NT2/D1 (cell line): Measurements from ENCODE around the gene MED25.

ENCODE experiments used
- DNase-seq: peaks from one replicate; pipeline ENCODE4 v3.0.0-alpha.2; 2011; ENCODE audit warnings: low read depth, low spot score
- H3K27me3 ChIP-seq: 2 replicates; pipeline ENCODE4 v1.6.0; 2011; ENCODE audit warnings: mild to moderate bottlenecking; ENCODE audit not compliant: insufficient read length, insufficient read depth
- H3K36me3 ChIP-seq: 2 replicates; pipeline ENCODE4 v1.6.1; 2011; ENCODE audit warnings: mild to moderate bottlenecking, low read length, mixed read lengths; ENCODE audit not compliant: insufficient read depth, insufficient read length
- H3K4me1 ChIP-seq: 2 replicates; pipeline ENCODE4 v1.5.1; 2011; ENCODE audit not compliant: insufficient read depth, insufficient read length
- H3K4me3 ChIP-seq: 2 replicates; pipeline ENCODE4 v1.5.1; 2011; ENCODE audit warnings: low read depth; ENCODE audit not compliant: insufficient read length
- H3K9ac ChIP-seq: 2 replicates; pipeline ENCODE4 v1.6.0; 2011; ENCODE audit warnings: low read depth; ENCODE audit not compliant: insufficient read length
- H3K9me3 ChIP-seq: 2 replicates; pipeline ENCODE4 v1.5.1; 2011; ENCODE audit warnings: mild to moderate bottlenecking, low read length; ENCODE audit not compliant: insufficient read depth
- SUZ12 ChIP-seq: IDR thresholded peaks from 2 replicates; pipeline ENCODE4 v1.6.1; 2011; ENCODE audit not compliant: insufficient read length, insufficient read depth; ENCODE audit errors: extremely low read depth
- YY1 ChIP-seq: IDR thresholded peaks from 2 replicates; pipeline ENCODE4 v1.6.1; 2011; ENCODE audit not compliant: insufficient read length, insufficient read depth
- ZNF274 ChIP-seq: IDR thresholded peaks from 2 replicates; pipeline ENCODE4 v1.6.1; 2011; ENCODE audit warnings: mild to moderate bottlenecking, low read depth, low read length

MED25 gene

DNA sequence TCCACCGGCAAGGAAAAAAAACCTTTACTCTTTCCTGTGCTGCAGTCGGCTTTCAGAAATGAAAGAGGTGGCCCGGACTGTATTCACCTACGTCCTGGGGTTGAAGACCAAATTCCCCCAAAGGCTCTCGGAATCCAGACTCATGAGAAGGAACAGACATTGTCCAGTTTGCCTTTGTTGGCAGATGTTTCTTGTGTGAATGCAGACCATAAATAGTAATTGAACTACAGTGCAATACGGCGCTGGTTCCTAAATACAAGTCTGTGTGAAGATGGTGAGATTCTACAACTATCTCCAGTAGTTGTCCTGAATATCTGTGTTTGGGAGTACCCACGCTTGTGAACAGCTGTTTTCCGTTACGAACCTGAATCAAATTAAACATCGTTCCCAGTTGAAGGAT is 21.6 kb downstream of the MED25 start:
- no peak for DNase-seq
- H3K36me3 ChIP-seq: peaks cover 62% of the 10 kb centered on the region
- no peaks in the 10 kb centered on the region for H3K9me3 ChIP-seq
- H3K9ac ChIP-seq: no peak overlapping the region
- TF ChIP-seq SUZ12 (no peak), YY1 (no peak), ZNF274 (no peak)
- no peaks in the 10 kb centered on the region for H3K27me3 ChIP-seq
- H3K4me3 ChIP-seq: no peak overlapping the region
- peaks cover 4% of the 10 kb centered on the region for H3K4me1 ChIP-seq

DNA sequence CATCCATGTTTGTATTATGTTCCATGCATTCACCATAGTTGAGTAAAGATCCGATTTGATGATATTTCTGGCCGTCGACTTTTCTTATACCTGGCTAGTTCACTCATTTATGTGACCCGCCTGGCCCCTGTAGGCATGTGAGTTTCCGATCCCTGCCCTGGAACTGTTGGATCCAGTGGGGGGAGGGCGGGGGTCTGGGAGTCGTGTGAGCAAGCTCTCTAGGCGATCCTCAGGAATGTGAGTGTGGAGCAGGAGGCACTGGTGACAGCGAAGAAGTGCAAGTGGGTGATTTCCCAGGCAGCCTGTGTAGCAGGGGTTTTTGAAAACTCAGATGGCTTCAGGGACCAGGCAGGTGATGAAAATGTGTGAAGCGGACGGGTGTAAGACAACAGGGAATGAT is 22.2 kb downstream of the MED25 start:
- no peak overlapping the region for H3K4me3 ChIP-seq
- no peak for TF ChIP-seq YY1
- TF ChIP-seq SUZ12: no peak
- no peak for TF ChIP-seq ZNF274
- H3K36me3 ChIP-seq: peaks cover 56% of the 10 kb centered on the region
- no peaks in the 10 kb centered on the region for H3K27me3 ChIP-seq
- H3K9me3 ChIP-seq: no peaks in the 10 kb centered on the region
- no peak for DNase-seq
- peaks cover 4% of the 10 kb centered on the region for H3K4me1 ChIP-seq
- no peak overlapping the region for H3K9ac ChIP-seq

DNA sequence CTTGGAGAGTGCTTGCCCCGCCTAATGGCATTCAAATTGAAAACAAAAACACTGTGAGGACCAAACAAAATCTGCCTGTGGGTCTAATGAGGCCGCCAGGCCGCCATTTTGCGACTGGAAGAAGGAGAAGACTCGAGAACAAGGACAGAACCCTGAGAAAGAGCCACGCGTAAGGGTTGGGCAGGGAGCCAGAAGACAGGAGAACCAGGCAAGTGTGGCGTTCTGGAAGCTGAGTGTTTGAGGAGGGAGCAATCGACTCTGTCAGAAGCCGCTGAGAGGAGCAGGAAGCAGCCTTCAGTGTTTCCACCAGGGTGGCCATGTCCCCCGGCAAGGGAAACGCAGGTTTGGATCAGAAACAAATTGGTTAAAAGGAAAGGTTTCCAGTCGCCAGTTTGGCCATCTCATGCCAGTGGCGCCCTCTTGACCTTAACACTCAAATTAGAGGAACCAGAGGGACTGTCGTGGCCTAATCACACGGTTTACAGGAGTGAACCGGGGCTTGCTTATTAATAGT is 22.7 kb downstream of the MED25 start:
- Histone ChIP-seq H3K36me3 (peaks cover 51% of the 10 kb centered on the region), H3K4me3 (no peak overlapping the region), H3K4me1 (peaks cover 4% of the 10 kb centered on the region), H3K27me3 (no peaks in the 10 kb centered on the region), H3K9me3 (no peaks in the 10 kb centered on the region), H3K9ac (no peak overlapping the region)
- TF ChIP-seq ZNF274 (no peak), SUZ12 (no peak), YY1 (no peak)
- no peak for DNase-seq

DNA sequence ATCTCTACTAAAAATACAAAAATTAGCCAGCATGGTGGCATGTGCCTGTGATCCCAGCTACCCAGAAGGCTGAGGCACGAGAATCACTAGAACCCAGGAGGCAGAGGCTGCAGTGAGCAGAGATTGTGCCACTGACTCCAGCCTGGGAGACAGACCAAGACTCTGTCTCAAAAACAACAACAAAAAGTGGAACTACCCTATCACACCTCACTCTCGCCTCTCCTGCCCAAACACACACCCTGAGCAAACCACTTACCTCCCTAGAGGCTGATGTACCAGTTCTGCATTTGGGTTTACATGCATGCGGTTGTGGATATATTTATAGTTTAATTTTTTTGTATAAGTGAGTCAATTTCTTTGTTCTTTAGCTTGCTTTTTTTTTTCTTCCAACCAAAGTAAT is 25.2 kb downstream of the MED25 start:
- Histone ChIP-seq H3K9ac (no peak overlapping the region), H3K9me3 (no peaks in the 10 kb centered on the region), H3K4me1 (no peaks in the 10 kb centered on the region), H3K36me3 (peaks cover 28% of the 10 kb centered on the region), H3K27me3 (no peaks in the 10 kb centered on the region), H3K4me3 (no peak overlapping the region)
- TF ChIP-seq ZNF274: no peak
- no peak for TF ChIP-seq YY1
- no peak for TF ChIP-seq SUZ12
- DNase-seq: no peak

DNA sequence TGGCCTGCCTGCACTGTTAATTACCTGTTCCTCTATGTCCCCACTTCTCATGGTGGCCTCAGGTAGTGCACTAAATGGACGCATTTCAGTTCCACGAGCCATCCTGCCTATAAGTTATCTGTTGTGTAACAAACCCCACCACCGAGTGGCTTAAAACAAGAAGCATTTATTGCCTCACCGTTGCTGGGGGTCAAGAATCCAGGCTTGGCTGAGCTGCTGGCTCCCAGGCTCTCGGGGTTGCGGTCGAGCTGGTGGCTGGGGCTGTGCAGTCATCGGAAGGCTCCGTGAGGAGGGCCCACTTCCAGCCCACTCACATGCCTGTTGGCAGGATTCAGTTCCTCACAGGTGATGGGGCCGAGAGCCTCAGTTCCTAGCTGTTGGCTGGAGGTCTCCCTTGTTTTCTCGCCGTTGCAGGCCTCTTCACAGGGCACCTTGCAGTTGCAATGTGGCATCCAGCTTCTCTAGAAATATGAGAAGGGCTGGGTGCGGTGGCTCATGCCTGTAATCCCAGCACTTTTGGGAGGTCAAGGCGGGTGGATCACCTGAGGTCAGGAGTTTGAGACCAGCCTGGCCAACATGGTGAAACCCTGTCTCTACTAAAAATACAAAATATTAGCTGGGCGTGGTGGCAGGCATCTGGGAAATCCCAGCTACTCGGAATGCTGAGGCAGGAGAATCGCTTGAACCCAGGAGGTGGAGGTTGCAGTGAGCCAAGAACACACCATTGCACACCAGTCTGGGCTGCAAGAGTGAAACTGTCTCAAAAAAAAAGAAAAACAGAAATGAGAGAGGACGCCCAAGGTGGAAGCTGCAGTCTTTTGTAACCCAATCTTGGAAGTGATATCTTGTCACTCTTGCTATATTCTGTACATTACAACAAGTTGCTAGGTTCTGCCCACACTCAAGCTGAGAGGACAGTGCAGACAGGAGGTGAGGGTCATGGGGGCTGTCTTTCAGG is 26.3 kb downstream of the MED25 start:
- no peak for DNase-seq
- Histone ChIP-seq H3K4me3 (no peak overlapping the region), H3K4me1 (peaks cover 2% of the 10 kb centered on the region), H3K9me3 (no peaks in the 10 kb centered on the region), H3K36me3 (peaks cover 22% of the 10 kb centered on the region), H3K9ac (no peak overlapping the region), H3K27me3 (no peaks in the 10 kb centered on the region)
- no peak for TF ChIP-seq YY1
- no peak for TF ChIP-seq SUZ12
- TF ChIP-seq ZNF274: no peak

DNA sequence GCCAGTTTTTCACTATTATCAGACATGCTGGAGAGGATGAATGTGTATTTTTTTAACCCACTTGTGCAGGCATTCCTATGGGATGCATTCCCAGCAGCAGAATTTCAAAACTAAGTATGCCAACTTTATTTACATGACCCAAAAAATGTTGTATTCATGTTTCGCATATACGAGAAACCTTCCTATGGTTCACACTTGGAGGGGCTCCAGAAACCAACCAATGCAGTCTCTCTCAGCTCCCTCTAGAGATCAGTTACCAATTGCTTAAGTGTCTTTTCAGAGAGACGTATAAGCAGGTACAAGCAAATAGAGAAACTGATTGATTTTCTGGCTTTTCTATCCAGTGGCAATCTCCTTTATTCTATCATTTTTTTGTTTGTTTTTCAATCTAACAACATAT is 27.3 kb downstream of the MED25 start:
- no peak for DNase-seq
- H3K27me3 ChIP-seq: no peaks in the 10 kb centered on the region
- TF ChIP-seq YY1: no peak
- no peak for TF ChIP-seq SUZ12
- no peak for TF ChIP-seq ZNF274

DNA sequence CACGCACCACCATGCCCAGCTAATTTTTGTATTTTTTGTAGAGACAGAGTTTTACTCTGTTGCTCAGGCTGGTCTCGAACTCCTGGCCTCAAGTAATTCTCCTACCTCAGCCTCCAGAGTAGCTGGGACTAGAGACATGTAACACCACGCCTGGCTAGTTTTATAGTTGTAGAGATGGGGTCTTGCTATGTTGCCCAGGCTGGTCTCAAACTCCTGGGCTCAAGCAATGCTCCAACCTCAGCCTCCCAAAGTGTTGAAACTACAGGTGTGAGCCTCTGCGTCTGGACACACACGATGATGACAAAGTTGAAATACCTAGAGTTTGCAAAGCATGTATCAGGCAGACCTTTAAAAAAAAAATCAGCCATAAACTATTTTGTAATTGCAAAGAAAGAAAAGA is 28.3 kb downstream of the MED25 start:
- Histone ChIP-seq H3K4me1 (peaks cover 3% of the 10 kb centered on the region), H3K4me3 (no peak overlapping the region), H3K27me3 (no peaks in the 10 kb centered on the region), H3K9me3 (no peaks in the 10 kb centered on the region), H3K9ac (no peak overlapping the region), H3K36me3 (peaks cover 17% of the 10 kb centered on the region)
- DNase-seq: no peak
- no peak for TF ChIP-seq YY1
- TF ChIP-seq SUZ12: no peak

More for the DNA sequence above, 27.3 kb downstream of the MED25 start:
- Histone ChIP-seq H3K36me3 (peaks cover 23% of the 10 kb centered on the region), H3K9me3 (no peaks in the 10 kb centered on the region), H3K4me3 (no peak overlapping the region), H3K9ac (no peak overlapping the region), H3K4me1 (peaks cover 3% of the 10 kb centered on the region)
